HepG2 (cell line): ENCODE data around the gene LRRC45. TPM values are rescaled to one million over a fixed set of nuclear protein-coding genes. Genes with fewer than 3 reads are reported as not detected.
A peak's percentile ranks its signal among the peaks of the same experiment; 100 is the strongest.

Experiments
- BATF2 ChIP-seq: sonication (generic); formaldehyde crosslinking; IDR thresholded peaks from 2 replicates; pipeline ENCODE4 v1.8.0; 2022; ENCODE audit warnings: mild to moderate bottlenecking, missing genetic modification reagents, moderate library complexity
- IKZF5 ChIP-seq: IDR thresholded peaks from 2 replicates; pipeline ENCODE4 v1.6.1; 2018; ENCODE audit warnings: missing genetic modification reagents, mild to moderate bottlenecking, missing compliant biosample characterization
- RXRB ChIP-seq: IDR thresholded peaks from 2 replicates; pipeline ENCODE4 v1.6.1; 2016; ENCODE audit warnings: borderline replicate concordance, missing genetic modification reagents, missing compliant biosample characterization
- ZKSCAN5 ChIP-seq: sonication (generic); formaldehyde crosslinking; IDR thresholded peaks from 2 replicates; pipeline ENCODE4 v1.5.1; 2020; ENCODE audit warnings: mild to moderate bottlenecking, missing genetic modification reagents
- ZNF460 ChIP-seq: sonication (generic); formaldehyde crosslinking; IDR thresholded peaks from 2 replicates; pipeline ENCODE4 v1.5.1; 2020; ENCODE audit warnings: missing genetic modification reagents, mild to moderate bottlenecking, borderline replicate concordance
- polyA plus RNA-seq, 8 experiments: library from polyadenylated mRNA; depleted of rRNA in 3 of 8; stranded (reverse) in 7 of 8; unstranded in 1 of 8; fragments of >200 nt; fragmentation: Illumina TruSeq in 4 of 8; extraction: Trizol in 4 of 8; gene quantifications; 2 replicates each; pipeline versions ENCODE4 v1.2.1 to v1.2.3, GENCODE V29; 2011 to 2016; ENCODE audit warnings: low read depth in 4 of 8, missing spikeins in 1 of 8, mixed read lengths in 1 of 8; ENCODE audit not compliant: insufficient read depth in 1 of 8
- total RNA-seq, 5 experiments: library from RNA; depleted of rRNA; stranded (reverse); fragments of >200 nt; fragmentation: Illumina TruSeq; extraction: Trizol; gene quantifications; 2 replicates each; pipeline ENCODE4 v1.2.3, GENCODE V29; 2016; ENCODE audit warnings: low read depth in 1 of 5
- TF ChIP-seq, protein P1 (sequence below): sonication (generic); formaldehyde crosslinking; IDR thresholded peaks from one replicate; pipeline ENCODE4 v1.5.1; 2020; ENCODE audit warnings: mild to moderate bottlenecking, missing genetic modification reagents; ENCODE audit errors: not compliant biosample characterization
- TF ChIP-seq, protein P2 (sequence below): sonication (generic); formaldehyde crosslinking; IDR thresholded peaks from 2 replicates; pipeline ENCODE4 v1.4.0; 2020; ENCODE audit warnings: mild to moderate bottlenecking, missing genetic modification reagents
- TF ChIP-seq, protein P3 (sequence below): sonication (generic); formaldehyde crosslinking; IDR thresholded peaks from 2 replicates; pipeline ENCODE4 v1.4.0; 2020; ENCODE audit warnings: low read depth, missing genetic modification reagents

Gene LRRC45
- total and polyA plus RNA-seq, 2 of the 13 experiments (the other 11 are each of a cell fraction or from before 2014, with no cell fraction given): 11.6 to 48.1 TPM

- TF ChIP-seq, protein P1, sequence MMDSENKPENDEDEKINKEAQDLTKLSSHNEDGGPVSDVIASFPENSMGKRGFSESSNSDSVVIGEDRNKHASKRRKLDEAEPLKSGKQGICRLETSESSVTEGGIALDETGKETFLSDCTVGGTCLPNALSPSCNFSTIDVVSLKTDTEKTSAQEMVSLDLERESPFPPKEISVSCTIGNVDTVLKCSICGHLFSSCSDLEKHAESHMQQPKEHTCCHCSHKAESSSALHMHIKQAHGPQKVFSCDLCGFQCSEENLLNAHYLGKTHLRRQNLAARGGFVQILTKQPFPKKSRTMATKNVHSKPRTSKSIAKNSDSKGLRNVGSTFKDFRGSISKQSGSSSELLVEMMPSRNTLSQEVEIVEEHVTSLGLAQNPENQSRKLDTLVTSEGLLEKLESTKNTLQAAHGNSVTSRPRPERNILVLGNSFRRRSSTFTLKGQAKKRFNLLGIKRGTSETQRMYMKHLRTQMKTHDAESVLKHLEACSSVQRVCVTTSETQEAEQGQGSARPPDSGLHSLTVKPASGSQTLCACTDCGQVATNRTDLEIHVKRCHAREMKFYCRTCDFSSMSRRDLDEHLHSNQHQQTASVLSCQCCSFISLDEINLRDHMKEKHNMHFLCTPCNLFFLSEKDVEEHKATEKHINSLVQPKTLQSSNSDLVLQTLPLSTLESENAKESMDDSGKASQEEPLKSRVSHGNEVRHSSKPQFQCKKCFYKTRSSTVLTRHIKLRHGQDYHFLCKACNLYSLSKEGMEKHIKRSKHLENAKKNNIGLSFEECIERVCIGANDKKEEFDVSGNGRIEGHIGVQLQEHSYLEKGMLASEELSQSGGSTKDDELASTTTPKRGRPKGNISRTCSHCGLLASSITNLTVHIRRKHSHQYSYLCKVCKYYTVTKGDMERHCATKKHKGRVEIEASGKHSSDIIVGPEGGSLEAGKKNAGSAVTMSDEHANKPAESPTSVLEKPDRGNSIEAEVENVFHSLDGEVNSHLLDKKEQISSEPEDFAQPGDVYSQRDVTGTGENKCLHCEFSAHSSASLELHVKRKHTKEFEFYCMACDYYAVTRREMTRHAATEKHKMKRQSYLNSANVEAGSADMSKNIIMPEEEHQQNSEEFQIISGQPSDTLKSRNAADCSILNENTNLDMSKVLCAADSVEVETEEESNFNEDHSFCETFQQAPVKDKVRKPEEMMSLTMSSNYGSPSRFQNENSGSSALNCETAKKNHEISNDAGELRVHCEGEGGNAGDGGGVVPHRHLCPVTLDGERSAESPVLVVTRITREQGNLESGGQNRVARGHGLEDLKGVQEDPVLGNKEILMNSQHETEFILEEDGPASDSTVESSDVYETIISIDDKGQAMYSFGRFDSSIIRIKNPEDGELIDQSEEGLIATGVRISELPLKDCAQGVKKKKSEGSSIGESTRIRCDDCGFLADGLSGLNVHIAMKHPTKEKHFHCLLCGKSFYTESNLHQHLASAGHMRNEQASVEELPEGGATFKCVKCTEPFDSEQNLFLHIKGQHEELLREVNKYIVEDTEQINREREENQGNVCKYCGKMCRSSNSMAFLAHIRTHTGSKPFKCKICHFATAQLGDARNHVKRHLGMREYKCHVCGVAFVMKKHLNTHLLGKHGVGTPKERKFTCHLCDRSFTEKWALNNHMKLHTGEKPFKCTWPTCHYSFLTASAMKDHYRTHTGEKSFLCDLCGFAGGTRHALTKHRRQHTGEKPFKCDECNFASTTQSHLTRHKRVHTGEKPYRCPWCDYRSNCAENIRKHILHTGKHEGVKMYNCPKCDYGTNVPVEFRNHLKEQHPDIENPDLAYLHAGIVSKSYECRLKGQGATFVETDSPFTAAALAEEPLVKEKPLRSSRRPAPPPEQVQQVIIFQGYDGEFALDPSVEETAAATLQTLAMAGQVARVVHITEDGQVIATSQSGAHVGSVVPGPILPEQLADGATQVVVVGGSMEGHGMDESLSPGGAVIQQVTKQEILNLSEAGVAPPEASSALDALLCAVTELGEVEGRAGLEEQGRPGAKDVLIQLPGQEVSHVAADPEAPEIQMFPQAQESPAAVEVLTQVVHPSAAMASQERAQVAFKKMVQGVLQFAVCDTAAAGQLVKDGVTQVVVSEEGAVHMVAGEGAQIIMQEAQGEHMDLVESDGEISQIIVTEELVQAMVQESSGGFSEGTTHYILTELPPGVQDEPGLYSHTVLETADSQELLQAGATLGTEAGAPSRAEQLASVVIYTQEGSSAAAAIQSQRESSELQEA (CRISPR knock-in tag): no peak
- TF ChIP-seq, protein P2, sequence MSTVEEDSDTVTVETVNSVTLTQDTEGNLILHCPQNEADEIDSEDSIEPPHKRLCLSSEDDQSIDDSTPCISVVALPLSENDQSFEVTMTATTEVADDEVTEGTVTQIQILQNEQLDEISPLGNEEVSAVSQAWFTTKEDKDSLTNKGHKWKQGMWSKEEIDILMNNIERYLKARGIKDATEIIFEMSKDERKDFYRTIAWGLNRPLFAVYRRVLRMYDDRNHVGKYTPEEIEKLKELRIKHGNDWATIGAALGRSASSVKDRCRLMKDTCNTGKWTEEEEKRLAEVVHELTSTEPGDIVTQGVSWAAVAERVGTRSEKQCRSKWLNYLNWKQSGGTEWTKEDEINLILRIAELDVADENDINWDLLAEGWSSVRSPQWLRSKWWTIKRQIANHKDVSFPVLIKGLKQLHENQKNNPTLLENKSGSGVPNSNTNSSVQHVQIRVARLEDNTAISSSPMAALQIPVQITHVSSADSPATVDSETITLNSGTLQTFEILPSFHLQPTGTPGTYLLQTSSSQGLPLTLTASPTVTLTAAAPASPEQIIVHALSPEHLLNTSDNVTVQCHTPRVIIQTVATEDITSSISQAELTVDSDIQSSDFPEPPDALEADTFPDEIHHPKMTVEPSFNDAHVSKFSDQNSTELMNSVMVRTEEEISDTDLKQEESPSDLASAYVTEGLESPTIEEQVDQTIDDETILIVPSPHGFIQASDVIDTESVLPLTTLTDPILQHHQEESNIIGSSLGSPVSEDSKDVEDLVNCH (CRISPR knock-in tag): no peak
- TF ChIP-seq IKZF5 (CRISPR knock-in tag) (no peak), ZKSCAN5 (CRISPR knock-in tag) (no peak), RXRB (CRISPR knock-in tag) (peak; percentile 78), BATF2 (CRISPR knock-in tag) (no peak), ZNF460 (CRISPR knock-in tag) (no peak)
- TF ChIP-seq, protein P3, sequence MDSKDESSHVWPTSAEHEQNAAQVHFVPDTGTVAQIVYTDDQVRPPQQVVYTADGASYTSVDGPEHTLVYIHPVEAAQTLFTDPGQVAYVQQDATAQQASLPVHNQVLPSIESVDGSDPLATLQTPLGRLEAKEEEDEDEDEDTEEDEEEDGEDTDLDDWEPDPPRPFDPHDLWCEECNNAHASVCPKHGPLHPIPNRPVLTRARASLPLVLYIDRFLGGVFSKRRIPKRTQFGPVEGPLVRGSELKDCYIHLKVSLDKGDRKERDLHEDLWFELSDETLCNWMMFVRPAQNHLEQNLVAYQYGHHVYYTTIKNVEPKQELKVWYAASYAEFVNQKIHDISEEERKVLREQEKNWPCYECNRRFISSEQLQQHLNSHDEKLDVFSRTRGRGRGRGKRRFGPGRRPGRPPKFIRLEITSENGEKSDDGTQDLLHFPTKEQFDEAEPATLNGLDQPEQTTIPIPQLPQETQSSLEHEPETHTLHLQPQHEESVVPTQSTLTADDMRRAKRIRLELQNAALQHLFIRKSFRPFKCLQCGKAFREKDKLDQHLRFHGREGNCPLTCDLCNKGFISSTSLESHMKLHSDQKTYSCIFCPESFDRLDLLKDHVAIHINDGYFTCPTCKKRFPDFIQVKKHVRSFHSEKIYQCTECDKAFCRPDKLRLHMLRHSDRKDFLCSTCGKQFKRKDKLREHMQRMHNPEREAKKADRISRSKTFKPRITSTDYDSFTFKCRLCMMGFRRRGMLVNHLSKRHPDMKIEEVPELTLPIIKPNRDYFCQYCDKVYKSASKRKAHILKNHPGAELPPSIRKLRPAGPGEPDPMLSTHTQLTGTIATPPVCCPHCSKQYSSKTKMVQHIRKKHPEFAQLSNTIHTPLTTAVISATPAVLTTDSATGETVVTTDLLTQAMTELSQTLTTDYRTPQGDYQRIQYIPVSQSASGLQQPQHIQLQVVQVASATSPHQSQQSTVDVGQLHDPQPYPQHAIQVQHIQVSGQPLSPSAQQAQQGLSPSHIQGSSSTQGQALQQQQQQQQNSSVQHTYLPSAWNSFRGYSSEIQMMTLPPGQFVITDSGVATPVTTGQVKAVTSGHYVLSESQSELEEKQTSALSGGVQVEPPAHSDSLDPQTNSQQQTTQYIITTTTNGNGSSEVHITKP (CRISPR knock-in tag): peak; percentile 64; the same call in 1 of the 2 replicates
Observed at GRCh38 chr17:82015311-82015971, 7.7 kb upstream of the LRRC45 start (continued).
